Fibroblast of villous mesenchyme (primary cell): Measurements from ENCODE around the gene MAP7. TPM values are rescaled to one million over a fixed set of nuclear protein-coding genes. Genes with fewer than 3 reads are reported as not detected.

ENCODE experiments used
- DNase-seq: peaks from one replicate; pipeline ENCODE4 v3.0.0-alpha.2; 2010; ENCODE audit warnings: low read depth
- H3K4me3 ChIP-seq: 2 replicates; pipeline ENCODE4 v1.5.1; 2011; ENCODE audit warnings: low read depth, mild to moderate bottlenecking, low read length
- total RNA-seq: library from RNA; depleted of rRNA; stranded (reverse); fragments of >200 nt; gene quantifications from 2 replicates; pipeline ENCODE4 v1.2.3, GENCODE V29; 2012
- TF ChIP-seq, protein P1 (sequence below): IDR thresholded peaks from 2 replicates; pipeline ENCODE4 v1.5.1; 2012; ENCODE audit warnings: low read depth, mild to moderate bottlenecking, low read length; ENCODE audit not compliant: insufficient read depth

MAP7 gene
- total RNA-seq, 1 donor: 1.3 TPM

DNA sequence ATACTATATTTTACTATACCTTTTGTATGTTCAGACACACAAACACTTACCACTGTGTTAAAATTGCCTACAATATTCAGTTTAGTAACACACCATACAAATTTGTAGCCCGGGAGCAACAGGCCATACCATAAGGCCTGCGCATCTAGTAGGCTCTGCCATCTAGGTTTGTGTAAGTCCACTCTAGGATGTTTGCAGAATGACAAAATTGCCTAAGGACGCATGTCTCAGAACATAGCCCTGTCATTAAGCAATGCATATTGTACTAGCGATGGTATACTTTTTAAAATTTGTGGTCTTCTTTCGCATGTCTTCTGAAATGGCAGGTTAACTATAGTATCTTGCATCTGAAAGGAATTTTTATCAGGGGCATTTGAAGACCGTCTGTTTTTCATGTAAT, 26.6 kb upstream of the MAP7 start:
- TF ChIP-seq, protein P1, sequence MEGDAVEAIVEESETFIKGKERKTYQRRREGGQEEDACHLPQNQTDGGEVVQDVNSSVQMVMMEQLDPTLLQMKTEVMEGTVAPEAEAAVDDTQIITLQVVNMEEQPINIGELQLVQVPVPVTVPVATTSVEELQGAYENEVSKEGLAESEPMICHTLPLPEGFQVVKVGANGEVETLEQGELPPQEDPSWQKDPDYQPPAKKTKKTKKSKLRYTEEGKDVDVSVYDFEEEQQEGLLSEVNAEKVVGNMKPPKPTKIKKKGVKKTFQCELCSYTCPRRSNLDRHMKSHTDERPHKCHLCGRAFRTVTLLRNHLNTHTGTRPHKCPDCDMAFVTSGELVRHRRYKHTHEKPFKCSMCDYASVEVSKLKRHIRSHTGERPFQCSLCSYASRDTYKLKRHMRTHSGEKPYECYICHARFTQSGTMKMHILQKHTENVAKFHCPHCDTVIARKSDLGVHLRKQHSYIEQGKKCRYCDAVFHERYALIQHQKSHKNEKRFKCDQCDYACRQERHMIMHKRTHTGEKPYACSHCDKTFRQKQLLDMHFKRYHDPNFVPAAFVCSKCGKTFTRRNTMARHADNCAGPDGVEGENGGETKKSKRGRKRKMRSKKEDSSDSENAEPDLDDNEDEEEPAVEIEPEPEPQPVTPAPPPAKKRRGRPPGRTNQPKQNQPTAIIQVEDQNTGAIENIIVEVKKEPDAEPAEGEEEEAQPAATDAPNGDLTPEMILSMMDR: no peak
- no peak overlapping the region for H3K4me3 ChIP-seq
- DNase-seq: no peak

DNA sequence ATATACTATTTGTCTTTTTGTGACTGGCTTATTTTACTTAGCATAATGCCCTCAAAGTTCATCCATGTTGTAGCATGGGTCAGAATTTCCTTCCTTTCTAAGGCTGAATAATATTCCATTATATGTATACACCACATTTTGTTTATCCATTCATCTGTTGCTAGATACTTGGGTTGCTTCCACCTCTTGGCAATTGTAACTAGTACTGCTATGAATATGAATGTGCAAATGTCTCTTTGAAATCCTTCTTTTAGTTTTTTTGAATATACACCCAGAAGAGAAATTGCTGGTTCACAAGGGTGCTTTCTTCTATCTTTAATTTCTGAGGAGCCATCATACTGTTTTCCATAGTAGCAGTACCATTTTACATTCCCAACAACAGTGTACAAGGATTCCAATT, 21.3 kb upstream of the MAP7 start:
- TF ChIP-seq, protein P1: no peak
- no peak for DNase-seq
- H3K4me3 ChIP-seq: no peak overlapping the region

DNA sequence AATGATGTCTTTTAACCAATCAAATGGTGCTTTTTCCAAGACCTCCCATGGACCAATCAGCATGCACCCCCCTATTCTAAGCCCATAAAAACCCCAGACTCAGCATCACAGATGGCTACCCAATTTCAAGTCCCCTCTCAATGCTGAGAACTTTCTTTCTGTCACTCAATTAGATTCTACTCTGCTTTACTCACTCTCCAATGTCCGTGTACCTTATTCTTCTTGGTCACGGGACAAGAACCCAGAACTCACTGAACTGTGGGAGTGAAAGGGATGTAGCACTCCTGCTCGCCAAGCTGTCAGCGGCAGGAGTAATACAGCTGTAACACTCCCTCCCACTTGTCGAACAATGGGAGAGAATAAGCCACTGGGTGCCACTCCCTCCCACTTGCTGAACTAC, 20.8 kb upstream of the MAP7 start:
- DNase-seq: no peak
- TF ChIP-seq, protein P1: no peak
- no peak overlapping the region for H3K4me3 ChIP-seq

DNA sequence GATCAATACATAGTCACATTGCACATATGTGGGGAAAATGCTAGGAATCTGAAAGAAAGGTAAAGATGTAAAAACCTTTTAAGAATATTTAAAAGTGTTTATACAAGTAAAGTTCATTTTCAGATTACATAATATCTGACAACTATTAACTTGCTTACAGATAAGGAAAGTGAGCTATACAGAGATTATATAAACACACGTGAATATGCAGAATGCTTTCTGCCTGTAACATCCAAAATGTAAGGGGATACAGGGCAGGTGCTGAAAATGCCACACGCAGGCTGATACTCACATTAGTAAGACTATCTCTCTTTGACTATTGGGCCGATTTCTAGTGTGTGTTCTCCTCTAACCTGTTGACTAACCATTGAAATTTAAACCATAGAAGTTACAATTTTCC, 17.9 kb upstream of the MAP7 start:
- H3K4me3 ChIP-seq: no peak overlapping the region
- DNase-seq: no peak
- TF ChIP-seq, protein P1: no peak

DNA sequence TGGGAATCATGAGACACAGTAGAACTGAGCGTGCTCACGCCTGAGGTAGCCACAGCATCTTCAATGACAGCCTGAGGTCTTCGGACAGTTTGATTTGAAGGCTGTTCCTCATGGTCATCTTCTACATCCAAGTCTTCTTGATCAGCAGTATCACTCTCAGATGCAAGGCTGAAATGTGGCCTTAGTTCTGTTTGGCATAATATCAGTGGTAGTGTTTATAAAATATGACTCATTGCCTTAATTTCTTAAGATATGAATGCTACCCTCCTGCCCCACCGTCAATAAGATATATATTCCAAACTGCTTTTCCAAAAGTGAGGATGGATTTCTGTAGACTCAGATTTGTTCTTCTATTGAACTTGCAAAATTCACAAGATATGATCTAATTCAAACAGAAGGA, 17.5 kb upstream of the MAP7 start:
- TF ChIP-seq, protein P1: no peak
- H3K4me3 ChIP-seq: no peak overlapping the region
- no peak for DNase-seq

DNA sequence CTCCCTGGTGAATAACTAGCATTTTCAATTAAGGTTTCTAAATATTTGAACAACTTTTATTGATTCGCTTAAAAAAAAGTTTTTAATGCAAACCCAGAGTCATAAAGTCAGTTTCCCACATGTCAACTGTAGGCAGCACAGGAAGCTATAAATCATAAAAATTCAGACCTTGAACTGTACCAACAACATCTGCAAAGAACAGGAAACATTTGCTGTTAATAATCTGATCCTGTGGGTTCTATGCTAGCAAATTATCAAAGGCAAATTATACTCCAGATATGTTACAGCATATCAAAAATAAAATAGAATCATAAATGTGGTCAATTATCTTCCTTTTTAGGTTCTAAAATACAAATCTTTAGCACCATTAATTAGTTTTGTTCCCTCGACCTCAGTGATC, 16.6 kb upstream of the MAP7 start:
- H3K4me3 ChIP-seq: no peak overlapping the region
- TF ChIP-seq, protein P1: no peak
- DNase-seq: no peak

DNA sequence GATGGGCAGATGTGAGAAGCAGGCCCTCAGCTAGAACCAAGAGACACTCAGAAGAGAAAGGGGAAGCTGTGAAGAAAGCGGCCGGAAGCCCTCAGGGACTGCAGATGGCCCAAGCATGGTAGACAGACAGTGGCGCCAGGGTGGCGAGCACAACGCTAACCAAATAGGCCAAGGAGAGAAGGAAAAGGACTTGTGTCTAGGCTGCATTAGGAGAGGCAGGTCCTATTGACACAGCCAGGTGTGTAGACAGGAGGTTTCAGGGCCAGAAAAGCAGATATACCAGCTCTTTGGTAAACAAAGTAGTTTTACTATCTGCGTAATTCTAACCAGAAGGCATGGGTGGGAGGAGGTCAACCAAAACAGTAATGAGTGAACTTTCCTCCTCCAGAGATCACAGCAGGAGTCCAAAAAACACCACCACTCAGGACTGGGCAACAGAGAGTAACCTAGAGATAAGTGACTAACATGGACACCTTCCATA, 15.8 kb upstream of the MAP7 start:
- no peak overlapping the region for H3K4me3 ChIP-seq
- DNase-seq: no peak
- TF ChIP-seq, protein P1: no peak
